ENCODE data around the gene ADGRL1.
A peak's percentile ranks its signal among the peaks of the same experiment; 100 is the strongest.
"Not testable (repeated sequence)": the region's sequence is repeated elsewhere in the genome, so short reads cannot be mapped to it uniquely, and the experiment has no call there.

The ADGRL1 gene

GRCh38 chr19:14186684-14187083, 19.3 kb downstream of the ADGRL1 start:
- DNase-seq, result not testable (repeated sequence)

GRCh38 chr19:14185691-14186090, 20.3 kb downstream of the ADGRL1 start:
- DNase-seq, result not testable (repeated sequence)

- DNase-seq, result no peak
These were observed 20.8 kb downstream of the ADGRL1 start for GRCh38 chr19:14185158-14185557.

GRCh38 chr19:14183741-14184350, 22.1 kb downstream of the ADGRL1 start:
- DNase-seq, result no peak

GRCh38 chr19:14182476-14182875, 23.5 kb downstream of the ADGRL1 start:
- no peak for DNase-seq

- no peak for DNase-seq
These were observed 24.1 kb downstream of the ADGRL1 start for GRCh38 chr19:14181906-14182305.

GRCh38 chr19:14181199-14181598, 24.8 kb downstream of the ADGRL1 start:
- DNase-seq, result not testable (repeated sequence)

GRCh38 chr19:14177496-14178074, 28.4 kb downstream of the ADGRL1 start:
- DNase-seq, result no peak

GRCh38 chr19:14175351-14175792, 30.6 kb downstream of the ADGRL1 start:
- no peak for DNase-seq

GRCh38 chr19:14174883-14175282, 31.1 kb downstream of the ADGRL1 start:
- no peak for DNase-seq

- DNase-seq, result no peak
These were observed 37.0 kb downstream of the ADGRL1 start for GRCh38 chr19:14168993-14169392.

- no peak for DNase-seq
These were observed 37.6 kb downstream of the ADGRL1 start for GRCh38 chr19:14168259-14168972.

- peak; percentile 40 for DNase-seq
These were observed 38.3 kb downstream of the ADGRL1 start for GRCh38 chr19:14167576-14168138.

- DNase-seq, result peak; percentile 31
These were observed 38.9 kb downstream of the ADGRL1 start for GRCh38 chr19:14166999-14167575.

GRCh38 chr19:14165990-14166830, 39.8 kb downstream of the ADGRL1 start:
- DNase-seq, result peak; percentile 48

GRCh38 chr19:14164724-14165493, 41.1 kb downstream of the ADGRL1 start:
- no peak for DNase-seq

- no peak for DNase-seq
These were observed 41.9 kb downstream of the ADGRL1 start for GRCh38 chr19:14164082-14164481.

GRCh38 chr19:14162871-14163297, 43.1 kb downstream of the ADGRL1 start:
- no peak for DNase-seq

- DNase-seq, result no peak
These were observed 44.7 kb downstream of the ADGRL1 start for GRCh38 chr19:14161305-14161704.

- no peak for DNase-seq
These were observed 45.8 kb downstream of the ADGRL1 start for GRCh38 chr19:14160017-14160703.

GRCh38 chr19:14159059-14159458, 46.9 kb downstream of the ADGRL1 start:
- DNase-seq, result no peak

Measured in CD4-positive, alpha-beta T cell treated with Interleukin-21 for 1 hour (primary cell).